Neuron (in vitro differentiated cells): ENCODE data around the gene MYB.
"Not testable (repeated sequence)": the region's sequence is repeated elsewhere in the genome, so short reads cannot be mapped to it uniquely, and the experiment has no call there.

Experiments
- H2AFZ ChIP-seq: one replicate; pipeline ENCODE4 v1.6.1; 2013; ENCODE audit warnings: low read depth, mild to moderate bottlenecking, inconsistent platforms, low read length, moderate library complexity
- H3K27me3 ChIP-seq: one replicate; pipeline ENCODE4 v1.6.1; 2013; ENCODE audit warnings: low read length; ENCODE audit not compliant: insufficient read depth
- H3K36me3 ChIP-seq: one replicate; pipeline ENCODE4 v1.6.1; 2013; ENCODE audit warnings: low read length; ENCODE audit not compliant: insufficient read depth
- H3K4me1 ChIP-seq: one replicate; pipeline ENCODE4 v1.6.1; 2013; ENCODE audit warnings: low read length; ENCODE audit not compliant: insufficient read depth
- H3K4me3 ChIP-seq: 2 replicates; pipeline ENCODE4 v1.5.1; 2013; ENCODE audit warnings: mild to moderate bottlenecking, low read length, moderate library complexity
- H3K9me3 ChIP-seq: one replicate; pipeline ENCODE4 v1.6.1; 2013; ENCODE audit warnings: low read length

Gene MYB

GRCh38 chr6:135180542-135181332, at the start of gene MYB:
Gene MYB, plus strand, starts transcription at chr6:135181308. Its CDS starts 206 bp downstream, at chr6:135181514.
- H3K4me1 ChIP-seq: peaks cover 20% of the 10 kb centered on the region
- peak within 1 kb of the TSS; percentile 81 for H3K4me3 ChIP-seq
- H2AFZ ChIP-seq: peak within 1 kb of the TSS; percentile 96
- H3K27me3 ChIP-seq: peaks cover 35% of the 10 kb centered on the region
- H3K9me3 ChIP-seq: peaks cover 2% of the 10 kb centered on the region
- H3K36me3 ChIP-seq: no peaks in the 10 kb centered on the region

GRCh38 chr6:135132776-135133175, 48.3 kb upstream of the MYB start:
- Histone ChIP-seq H3K27me3 (no peaks in the 10 kb centered on the region), H3K36me3 (no peaks in the 10 kb centered on the region)

GRCh38 chr6:135135835-135136234, 45.3 kb upstream of the MYB start:
- Histone ChIP-seq H3K4me3 (no peak overlapping the region), H3K9me3 (no peaks in the 10 kb centered on the region), H3K27me3 (no peaks in the 10 kb centered on the region), H3K36me3 (no peaks in the 10 kb centered on the region), H3K4me1 (no peaks in the 10 kb centered on the region), H2AFZ (no peak overlapping the region)

More at GRCh38 chr6:135132776-135133175, 48.3 kb upstream of the MYB start:
- Histone ChIP-seq H2AFZ (no peak overlapping the region), H3K9me3 (no peaks in the 10 kb centered on the region), H3K4me1 (no peaks in the 10 kb centered on the region), H3K4me3 (no peak overlapping the region)

GRCh38 chr6:135137826-135138225, 43.3 kb upstream of the MYB start:
- H3K27me3 ChIP-seq: no peaks in the 10 kb centered on the region
- H3K9me3 ChIP-seq: no peaks in the 10 kb centered on the region
- H3K4me3 ChIP-seq: no peak overlapping the region
- H3K36me3 ChIP-seq: no peaks in the 10 kb centered on the region
- H3K4me1 ChIP-seq: no peaks in the 10 kb centered on the region
- H2AFZ ChIP-seq: no peak overlapping the region

GRCh38 chr6:135141182-135141581, 39.9 kb upstream of the MYB start:
- Histone ChIP-seq H3K27me3 (no peaks in the 10 kb centered on the region), H2AFZ (no peak overlapping the region), H3K9me3 (no peaks in the 10 kb centered on the region), H3K36me3 (no peaks in the 10 kb centered on the region), H3K4me1 (no peaks in the 10 kb centered on the region), H3K4me3 (no peak overlapping the region)

GRCh38 chr6:135141728-135142127, 39.4 kb upstream of the MYB start:
- Histone ChIP-seq H3K4me1 (no peaks in the 10 kb centered on the region), H3K4me3 (no peak overlapping the region), H3K9me3 (no peaks in the 10 kb centered on the region), H3K27me3 (no peaks in the 10 kb centered on the region), H3K36me3 (no peaks in the 10 kb centered on the region), H2AFZ (no peak overlapping the region)

GRCh38 chr6:135142232-135142631, 38.9 kb upstream of the MYB start:
- H3K9me3 ChIP-seq, H3K4me3 ChIP-seq, H3K36me3 ChIP-seq, H3K27me3 ChIP-seq, H3K4me1 ChIP-seq, H2AFZ ChIP-seq: not testable (repeated sequence)

GRCh38 chr6:135144673-135145062, 36.4 kb upstream of the MYB start:
- no peaks in the 10 kb centered on the region for H3K9me3 ChIP-seq
- H3K4me1 ChIP-seq: no peaks in the 10 kb centered on the region
- no peaks in the 10 kb centered on the region for H3K27me3 ChIP-seq
- no peaks in the 10 kb centered on the region for H3K36me3 ChIP-seq
- no peak overlapping the region for H3K4me3 ChIP-seq
- H2AFZ ChIP-seq: no peak overlapping the region

- no peaks in the 10 kb centered on the region for H3K9me3 ChIP-seq
- no peaks in the 10 kb centered on the region for H3K4me1 ChIP-seq
- no peak overlapping the region for H3K4me3 ChIP-seq
- H3K36me3 ChIP-seq: no peaks in the 10 kb centered on the region
- H3K27me3 ChIP-seq: no peaks in the 10 kb centered on the region
- H2AFZ ChIP-seq: no peak overlapping the region
These were observed 35.9 kb upstream of the MYB start for GRCh38 chr6:135145063-135145800.

GRCh38 chr6:135146162-135146934, 34.8 kb upstream of the MYB start:
- H3K9me3 ChIP-seq: no peaks in the 10 kb centered on the region
- no peak overlapping the region for H3K4me3 ChIP-seq
- no peaks in the 10 kb centered on the region for H3K27me3 ChIP-seq
- H3K4me1 ChIP-seq: no peaks in the 10 kb centered on the region
- no peaks in the 10 kb centered on the region for H3K36me3 ChIP-seq
- H2AFZ ChIP-seq: no peak overlapping the region

GRCh38 chr6:135147637-135148592, 33.2 kb upstream of the MYB start:
- no peaks in the 10 kb centered on the region for H3K36me3 ChIP-seq
- H3K9me3 ChIP-seq: no peaks in the 10 kb centered on the region
- H3K4me1 ChIP-seq: no peaks in the 10 kb centered on the region
- H3K4me3 ChIP-seq: no peak overlapping the region
- H3K27me3 ChIP-seq: no peaks in the 10 kb centered on the region
- H2AFZ ChIP-seq: no peak overlapping the region

- H3K9me3 ChIP-seq: no peaks in the 10 kb centered on the region
- no peak overlapping the region for H2AFZ ChIP-seq
- H3K4me3 ChIP-seq: no peak overlapping the region
- H3K4me1 ChIP-seq: no peaks in the 10 kb centered on the region
- H3K27me3 ChIP-seq: no peaks in the 10 kb centered on the region
- no peaks in the 10 kb centered on the region for H3K36me3 ChIP-seq
These were observed 32.2 kb upstream of the MYB start for GRCh38 chr6:135148889-135149288.
